B cell (primary cell): ENCODE measurements around the gene KRTAP5-1. TPM values are rescaled to one million over a fixed set of nuclear protein-coding genes. Genes with fewer than 3 reads are reported as not detected.

Source experiments
- ATAC-seq: fragments of 200-7000 bp; cut with Tn5 transposase; one replicate; pipeline ENCODE4 v1.10.0; 2021; ENCODE audit warnings: low read depth, mild to moderate bottlenecking, moderate number of reproducible peaks, moderate library complexity
- CTCF ChIA-PET: fragments of 350-600 bp; sonication (Branson Sonifier 250); formaldehyde crosslinking; loops from one replicate; lab custom pipeline; 2021; ENCODE audit warnings: antibody characterized with exemption, inconsistent platforms; lab: Charles Lee
- POLR2A ChIA-PET: fragments of 350-600 bp; sonication (Branson Sonifier 250); formaldehyde crosslinking; loops from one replicate; lab custom pipeline; 2021; ENCODE audit warnings: antibody characterized with exemption; lab: Charles Lee
- DNase-seq: peaks from one replicate; pipeline ENCODE4 v3.0.0; 2013
- H2AFZ ChIP-seq: 2 replicates; pipeline ENCODE4 v1.6.1; 2012; ENCODE audit warnings: mild to moderate bottlenecking, low read depth, low read length; ENCODE audit not compliant: insufficient read depth, poor library complexity, severe bottlenecking
- H3K27ac ChIP-seq, 2 donors: 1 replicate in 1 of 2; 2 replicates in 1 of 2; pipeline ENCODE4 v1.5.1; 2012 to 2013; ENCODE audit warnings: low read length in 2 of 2, mild to moderate bottlenecking in 2 of 2, moderate library complexity in 1 of 2
- H3K27me3 ChIP-seq, 4 experiments: fragments of 200-600 bp in 1 of 4; sonication (generic) in 1 of 4; replicated peaks in 1 of 4; 1 replicate in 2 of 4; 2 replicates in 2 of 4; pipeline versions ENCODE4 v1.6.1 to v1.7.0; 2013 to 2016; ENCODE audit warnings: low read length in 3 of 4, mild to moderate bottlenecking in 2 of 4, mixed read lengths in 1 of 4, moderate library complexity in 1 of 4; ENCODE audit not compliant: insufficient read depth in 4 of 4, control insufficient read depth in 3 of 4; ENCODE audit errors: control extremely low read depth in 1 of 4
- H3K36me3 ChIP-seq, 2 experiments: replicated peaks in 1 of 2; 1 replicate in 1 of 2; 2 replicates in 1 of 2; pipeline versions ENCODE4 v1.6.1 to v1.7.1; 2013; ENCODE audit warnings: low read length in 1 of 2; ENCODE audit not compliant: insufficient read depth in 2 of 2, control insufficient read depth in 1 of 2; ENCODE audit errors: control extremely low read depth in 1 of 2, extremely low read depth in 1 of 2
- H3K4me1 ChIP-seq, 2 donors: fragments of 200-600 bp in 1 of 2; sonication (generic) in 1 of 2; 1 replicate in 1 of 2; 2 replicates in 1 of 2; pipeline versions ENCODE4 v1.5.1 to v1.6.1; 2013 to 2017; ENCODE audit warnings: low read length in 2 of 2; ENCODE audit not compliant: control insufficient read depth in 2 of 2, insufficient read depth in 2 of 2
- H3K4me2 ChIP-seq: replicated peaks from 2 replicates; pipeline ENCODE3; 2012; ENCODE audit warnings: mild to moderate bottlenecking, low read depth, low read length; ENCODE audit not compliant: poor library complexity, severe bottlenecking
- H3K4me3 ChIP-seq, 5 experiments: fragments of 200-600 bp in 1 of 5; sonication (generic) in 1 of 5; 1 replicate in 3 of 5; 2 replicates in 2 of 5; pipeline versions ENCODE4 v1.5.1 to v1.7.0; 2011 to 2016; ENCODE audit warnings: low read length in 4 of 5, mild to moderate bottlenecking in 4 of 5, low read depth in 2 of 5, control low read depth in 1 of 5, moderate library complexity in 1 of 5; ENCODE audit not compliant: insufficient read depth in 1 of 5; ENCODE audit errors: control extremely low read depth in 1 of 5, extremely low read depth in 1 of 5
- H3K79me2 ChIP-seq: fragments of 200-600 bp; sonication (generic); one replicate; pipeline ENCODE4 v1.6.0; 2016; ENCODE audit warnings: low read length; ENCODE audit not compliant: control insufficient read depth, insufficient read depth
- H3K9ac ChIP-seq: fragments of 200-600 bp; sonication (generic); 2 replicates; pipeline ENCODE4 v1.6.1; 2017; ENCODE audit warnings: mild to moderate bottlenecking, low read length, moderate library complexity
- H3K9me3 ChIP-seq, 3 donors: one replicate each; pipeline versions ENCODE4 v1.6.1 to v1.7.1; 2013; ENCODE audit warnings: low read length in 2 of 3; ENCODE audit not compliant: control insufficient read depth in 2 of 3, insufficient read depth in 1 of 3; ENCODE audit errors: control extremely low read depth in 1 of 3
- H4K20me1 ChIP-seq: 2 replicates; pipeline ENCODE4 v1.6.0; 2012; ENCODE audit warnings: mild to moderate bottlenecking, low read length; ENCODE audit not compliant: insufficient read depth, control insufficient read depth, poor library complexity, severe bottlenecking
- H3K27ac Mint-ChIP-seq: one replicate; pipeline ENCODE4 v1.8.0; 2021; ENCODE audit warnings: mixed read lengths
- H3K27me3 Mint-ChIP-seq: one replicate; pipeline ENCODE4 v1.8.0; 2021; ENCODE audit warnings: mixed read lengths
- H3K4me1 Mint-ChIP-seq: one replicate; pipeline ENCODE4 v1.8.0; 2021; ENCODE audit warnings: mixed read lengths
- H3K4me3 Mint-ChIP-seq: one replicate; pipeline ENCODE4 v1.8.0; 2021; ENCODE audit warnings: mixed read lengths
- H3K9me3 Mint-ChIP-seq: one replicate; pipeline ENCODE4 v1.8.0; 2022; ENCODE audit warnings: mixed read lengths; ENCODE audit not compliant: insufficient read depth
- EZH2 ChIP-seq: IDR thresholded peaks from 2 replicates; pipeline ENCODE4 v1.6.1; 2012; ENCODE audit warnings: borderline replicate concordance, low read depth, mild to moderate bottlenecking, moderate library complexity, low read length; ENCODE audit not compliant: insufficient read depth, poor library complexity, severe bottlenecking
- WGBS: methylation state at CpG from one replicate; pipeline ENCODE4 v1.1.5; 2013; ENCODE audit warnings: missing lambda C conversion rate; ENCODE audit not compliant: insufficient coverage; 5-methylcytosine and 5-hydroxymethylcytosine counted together
- intact Hi-C: fragments of 100-400 bp; cut with micrococcal nuclease; formaldehyde crosslinking; loops from one replicate; pipeline ENCODE4 v1.10.0; 2022
- polyA plus RNA-seq: library from polyadenylated mRNA; depleted of rRNA; stranded (reverse); fragments of >200 nt; gene quantifications from 2 replicates; pipeline ENCODE4 v1.2.3, GENCODE V29; 2012
- total RNA-seq, 2 donors: library from RNA; stranded (reverse); fragments of 120-200 nt in 1 of 2; gene quantifications; 1 replicate in 1 of 2; 2 replicates in 1 of 2; pipeline versions ENCODE4 v1.2.3 to v1.2.4, GENCODE V29; 2013 to 2022
- TF ChIP-seq, protein P1 (sequence below): fragments of 200-600 bp; IDR thresholded peaks from one replicate; pipeline ENCODE4 v1.8.0; 2022; ENCODE audit warnings: antibody characterized with exemption, mild to moderate bottlenecking

KRTAP5-1 gene
- total and polyA plus RNA-seq, 2 donors (not counting 1 experiment from before 2014, with no cell fraction given) = not detected

DNA sequence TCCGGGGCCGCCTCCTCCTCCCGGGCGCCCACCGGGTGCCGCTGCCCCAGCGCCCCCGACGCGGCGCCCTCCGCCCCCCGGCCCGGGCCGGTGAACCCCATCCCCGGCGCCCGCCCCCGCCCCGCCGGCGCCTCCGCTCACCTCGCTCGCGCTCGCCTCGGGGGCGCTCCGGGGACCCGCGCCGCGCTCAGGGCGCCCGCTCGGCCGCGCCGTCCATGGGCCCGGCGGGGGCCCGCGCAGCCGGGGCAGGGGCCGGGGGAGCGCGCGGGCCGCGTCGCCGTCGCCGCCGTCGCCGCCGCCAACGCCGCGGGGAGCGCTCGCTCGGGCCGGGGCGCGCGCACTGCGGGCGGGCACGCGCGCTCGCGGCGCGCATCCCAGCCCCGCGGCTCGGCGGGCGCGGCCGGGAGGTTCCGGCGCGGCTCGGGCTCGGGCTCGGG, 13.3 kb downstream of the KRTAP5-1 start:
- Histone ChIP-seq H2AFZ (no peak overlapping the region), H3K4me1 (peaks cover 31 to 33% of the 10 kb centered on the region in 2 donors), H3K27me3 (peaks cover 0 to 34% (median 9%) of the 10 kb centered on the region in 4 experiments), H4K20me1 (no peaks in the 10 kb centered on the region), H3K9me3 (peaks cover 0 to 2% (median 0%) of the 10 kb centered on the region in 3 donors), H3K4me3 (peak overlapping the region in 3 of 5 experiments; percentile 42 to 50 (median 49)), H3K79me2 (no peaks in the 10 kb centered on the region), H3K27ac (no peak overlapping the region), H3K36me3 (no peaks in the 10 kb centered on the region), H3K9ac (peak overlapping the region; percentile 49), H3K4me2 (peak overlapping the region; percentile 71)
- ChIA-PET CTCF (no interaction called here), POLR2A (no interaction called here)
- no peak overlapping the region for H3K27ac Mint-ChIP-seq
- WGBS = 3% methylated on average over 91 of the region's 91 CpGs
- H3K4me1 Mint-ChIP-seq = peaks cover 20% of the 10 kb centered on the region
- ATAC-seq (no peak), DNase-seq (no peak)
- H3K9me3 Mint-ChIP-seq = no peaks in the 10 kb centered on the region
- peaks cover 9% of the 10 kb centered on the region for H3K27me3 Mint-ChIP-seq
- intact Hi-C loops = loop anchor here (5.0 kb wide), 2 partner anchors 119 to 309 kb away; no protein-coding TSS in a partner anchor
- TF ChIP-seq EZH2 = no peak
- TF ChIP-seq, protein P1, sequence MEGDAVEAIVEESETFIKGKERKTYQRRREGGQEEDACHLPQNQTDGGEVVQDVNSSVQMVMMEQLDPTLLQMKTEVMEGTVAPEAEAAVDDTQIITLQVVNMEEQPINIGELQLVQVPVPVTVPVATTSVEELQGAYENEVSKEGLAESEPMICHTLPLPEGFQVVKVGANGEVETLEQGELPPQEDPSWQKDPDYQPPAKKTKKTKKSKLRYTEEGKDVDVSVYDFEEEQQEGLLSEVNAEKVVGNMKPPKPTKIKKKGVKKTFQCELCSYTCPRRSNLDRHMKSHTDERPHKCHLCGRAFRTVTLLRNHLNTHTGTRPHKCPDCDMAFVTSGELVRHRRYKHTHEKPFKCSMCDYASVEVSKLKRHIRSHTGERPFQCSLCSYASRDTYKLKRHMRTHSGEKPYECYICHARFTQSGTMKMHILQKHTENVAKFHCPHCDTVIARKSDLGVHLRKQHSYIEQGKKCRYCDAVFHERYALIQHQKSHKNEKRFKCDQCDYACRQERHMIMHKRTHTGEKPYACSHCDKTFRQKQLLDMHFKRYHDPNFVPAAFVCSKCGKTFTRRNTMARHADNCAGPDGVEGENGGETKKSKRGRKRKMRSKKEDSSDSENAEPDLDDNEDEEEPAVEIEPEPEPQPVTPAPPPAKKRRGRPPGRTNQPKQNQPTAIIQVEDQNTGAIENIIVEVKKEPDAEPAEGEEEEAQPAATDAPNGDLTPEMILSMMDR = no peak
- H3K4me3 Mint-ChIP-seq = no peak overlapping the region

GRCh38 chr11:1570896-1571759, 14.0 kb downstream of the KRTAP5-1 start:
- H3K27ac Mint-ChIP-seq = peak overlapping the region; percentile 53
- ATAC-seq (no peak), DNase-seq (peak; percentile 51)
- CTCF ChIA-PET = no interaction called here
- Histone ChIP-seq H3K9me3 (peaks cover 0 to 2% (median 0%) of the 10 kb centered on the region in 3 donors), H3K9ac (peak overlapping the region; percentile 49), H3K4me3 (peak overlapping the region in 4 of 5 experiments; percentile 15 to 50 (median 46)), H3K4me1 (peaks cover 31 to 33% of the 10 kb centered on the region in 2 donors), H2AFZ (no peak overlapping the region), H3K27ac (no peak overlapping the region), H3K36me3 (no peaks in the 10 kb centered on the region), H3K79me2 (no peaks in the 10 kb centered on the region), H3K27me3 (peaks cover 0 to 37% (median 9%) of the 10 kb centered on the region in 4 experiments), H3K4me2 (peak overlapping the region; percentile 71), H4K20me1 (no peaks in the 10 kb centered on the region)
- H3K4me1 Mint-ChIP-seq = peaks cover 20% of the 10 kb centered on the region
- TF ChIP-seq, protein P1 = no peak
- no peak for TF ChIP-seq EZH2
- 6% methylated on average over 49 of the region's 58 CpGs for whole genome bisulfite sequencing
- peaks cover 5% of the 10 kb centered on the region for H3K27me3 Mint-ChIP-seq
- peak overlapping the region; percentile 64 for H3K4me3 Mint-ChIP-seq
- no peaks in the 10 kb centered on the region for H3K9me3 Mint-ChIP-seq
- POLR2A ChIA-PET = no interaction called here
- intact Hi-C loops = loop anchor here (5.0 kb wide), 2 partner anchors 119 to 309 kb away; no protein-coding TSS in a partner anchor
